Breast epithelium (tissue), 3 donors: ENCODE results near the gene CPN2.

ENCODE experiments used
- POLR2A ChIP-seq: fragments of 450-650 bp; IDR thresholded peaks from one replicate; pipeline ENCODE4 v1.6.1; 2016; ENCODE audit warnings: antibody characterized with exemption, mild to moderate bottlenecking, moderate library complexity
- POLR2AphosphoS5 ChIP-seq, 3 donors: sonication (generic); formaldehyde crosslinking; IDR thresholded peaks; one replicate each; pipeline ENCODE4 v1.6.1; 2017; ENCODE audit warnings: antibody characterized with exemption in 3 of 3
- TF ChIP-seq, protein P1 (sequence below), 3 donors: fragments of 450-650 bp; IDR thresholded peaks; one replicate each; pipeline ENCODE4 v1.5.1; 2016 to 2017; ENCODE audit warnings: antibody characterized with exemption in 3 of 3, mild to moderate bottlenecking in 3 of 3, moderate library complexity in 3 of 3

DNA sequence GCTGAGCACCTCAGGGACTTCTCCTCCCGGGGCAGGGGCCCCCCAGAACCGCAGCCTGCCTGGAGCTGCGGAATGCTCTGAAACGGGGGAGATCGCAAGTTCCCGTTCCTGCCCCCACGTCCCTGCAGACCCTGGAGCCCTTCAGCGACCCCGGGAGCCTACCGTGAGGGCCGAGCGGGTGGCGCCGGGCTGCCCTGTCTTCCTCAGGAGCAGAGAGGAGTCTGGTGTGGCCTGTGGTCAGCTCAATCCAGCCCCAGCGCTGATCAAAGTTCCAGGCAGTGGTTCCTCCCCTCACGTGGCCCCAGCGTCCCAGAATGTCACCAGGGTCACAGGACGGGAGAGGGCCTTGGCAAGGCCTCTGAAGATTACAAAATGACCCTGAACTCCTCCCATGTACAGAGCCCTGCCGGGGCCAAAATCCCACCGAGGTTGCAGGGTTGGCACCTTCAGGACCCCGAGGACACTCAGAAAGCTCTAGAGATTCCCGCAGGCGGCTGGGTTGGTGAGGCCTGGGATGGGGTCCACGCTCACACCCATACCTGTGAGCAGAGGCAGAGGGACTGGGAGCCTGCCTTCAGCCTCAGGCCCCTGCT is at the start of gene CPN2:
- TF ChIP-seq, protein P1, sequence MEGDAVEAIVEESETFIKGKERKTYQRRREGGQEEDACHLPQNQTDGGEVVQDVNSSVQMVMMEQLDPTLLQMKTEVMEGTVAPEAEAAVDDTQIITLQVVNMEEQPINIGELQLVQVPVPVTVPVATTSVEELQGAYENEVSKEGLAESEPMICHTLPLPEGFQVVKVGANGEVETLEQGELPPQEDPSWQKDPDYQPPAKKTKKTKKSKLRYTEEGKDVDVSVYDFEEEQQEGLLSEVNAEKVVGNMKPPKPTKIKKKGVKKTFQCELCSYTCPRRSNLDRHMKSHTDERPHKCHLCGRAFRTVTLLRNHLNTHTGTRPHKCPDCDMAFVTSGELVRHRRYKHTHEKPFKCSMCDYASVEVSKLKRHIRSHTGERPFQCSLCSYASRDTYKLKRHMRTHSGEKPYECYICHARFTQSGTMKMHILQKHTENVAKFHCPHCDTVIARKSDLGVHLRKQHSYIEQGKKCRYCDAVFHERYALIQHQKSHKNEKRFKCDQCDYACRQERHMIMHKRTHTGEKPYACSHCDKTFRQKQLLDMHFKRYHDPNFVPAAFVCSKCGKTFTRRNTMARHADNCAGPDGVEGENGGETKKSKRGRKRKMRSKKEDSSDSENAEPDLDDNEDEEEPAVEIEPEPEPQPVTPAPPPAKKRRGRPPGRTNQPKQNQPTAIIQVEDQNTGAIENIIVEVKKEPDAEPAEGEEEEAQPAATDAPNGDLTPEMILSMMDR (IDR thresholded peaks at IDR 0.05) = no peak
- TF ChIP-seq POLR2A (no peak), POLR2AphosphoS5 (IDR thresholded peaks at IDR 0.05) (no peak)
